Measurements from ENCODE around the gene ERBB4. TPM values are rescaled to one million over a fixed set of nuclear protein-coding genes. Genes with fewer than 3 reads are reported as not detected.

The ERBB4 gene
- polyA plus RNA-seq, 1 of the 3 experiments (the other 2 are of a cell fraction), result 0.05 TPM

- Histone ChIP-seq H3K4me3 (ENCODE audit: low read depth in 2 of 2, low read length in 1 of 2) (no peak overlapping the region), H3K27me3 (ENCODE audit: insufficient read depth) (no peaks in the 10 kb centered on the region), H3K27ac (ENCODE audit: low read depth in 2 of 2, low read length in 1 of 2) (no peak overlapping the region), H2AFZ (ENCODE audit: low read depth) (no peak overlapping the region), H3F3A (replicated peaks; ENCODE audit: insufficient read depth) (no peaks in the 10 kb centered on the region), H3K9ac (no peak overlapping the region), H3K36me3 (replicated peaks in 1 of 2; ENCODE audit: control insufficient read depth in 1 of 2, insufficient read depth in 2 of 2, low read length in 1 of 2) (no peaks in the 10 kb centered on the region), H3K9me3 (no peaks in the 10 kb centered on the region), H3K79me2 (ENCODE audit: insufficient read depth) (no peaks in the 10 kb centered on the region), H3K4me2 (no peak overlapping the region), H4K20me1 (ENCODE audit: insufficient read depth) (no peaks in the 10 kb centered on the region), H3K9me2 (no peaks in the 10 kb centered on the region), H3K4me1 (ENCODE audit: control insufficient read depth in 1 of 2, insufficient read depth in 2 of 2, low read depth in 1 of 2, low read length in 1 of 2) (peaks cover 0 to 3% of the 10 kb centered on the region in 2 experiments; a peak in 2 of 4 replicates)
- 48% methylated on average over 5 of the region's 5 CpGs for WGBS (ENCODE audit: low lambda C conversion rate)
- POLR2A ChIA-PET, result no interaction called here
- TF ChIP-seq RFX5 (IDR thresholded peaks at IDR 0.05; ENCODE audit: low read length) (no peak), PBX3 (IDR thresholded peaks at IDR 0.05) (no peak), CHD2 (IDR thresholded peaks at IDR 0.05; ENCODE audit: low read length, partially characterized antibody) (no peak), FOXJ3 (CRISPR knock-in tag; IDR thresholded peaks at IDR 0.05) (no peak), GATA2 (CRISPR knock-in tag; IDR thresholded peaks at IDR 0.05) (no peak), EP300 (IDR thresholded peaks at IDR 0.05; ENCODE audit: borderline replicate concordance in 1 of 2, low read depth in 1 of 2, low read length in 1 of 2) (no peak), FOXM1 (IDR thresholded peaks at IDR 0.05; ENCODE audit: low read depth) (no peak), USF2 (IDR thresholded peaks at IDR 0.05; ENCODE audit: borderline replicate concordance, low read depth, low read length) (no peak), POLR2AphosphoS5 (IDR thresholded peaks at IDR 0.05; ENCODE audit: low read depth, low read length) (no peak), NRF1 (IDR thresholded peaks at IDR 0.05; ENCODE audit: low read depth, low read length) (no peak), CTCF (IDR thresholded peaks at IDR 0.05) (no peak), TCF12 (IDR thresholded peaks at IDR 0.05) (no peak), REST (IDR thresholded peaks at IDR 0.05; ENCODE audit: low read depth, low read length) (no peak), EZH2phosphoT487 (IDR thresholded peaks at IDR 0.05; ENCODE audit: borderline replicate concordance, low read depth) (no peak), RCOR1 (IDR thresholded peaks at IDR 0.05; ENCODE audit: low read length) (no peak), SMC3 (IDR thresholded peaks at IDR 0.05; ENCODE audit: low read depth, low read length) (no peak), MEF2A (IDR thresholded peaks at IDR 0.05; ENCODE audit: borderline replicate concordance, low read depth) (no peak), USF1 (IDR thresholded peaks at IDR 0.05; ENCODE audit: borderline replicate concordance, low read depth) (no peak), JUND (IDR thresholded peaks at IDR 0.05) (no peak)
- CTCF ChIA-PET, result interaction anchor here (1.1 kb wide), 2 partner anchors 10 to 11 kb away, joined by 3 to 5 read pairs; no protein-coding TSS in a partner anchor
- DNase-seq, result no peak
Measured at GRCh38 chr2:211390536-211391188, 1147.9 kb downstream of the ERBB4 start.

Data from SK-N-SH (cell line).